Ovary (tissue), 9 donors: Measurements from ENCODE around the gene KCNJ18. TPM values are rescaled to one million over a fixed set of nuclear protein-coding genes. Genes with fewer than 3 reads are reported as not detected.
"Not testable (repeated sequence)": the region's sequence is repeated elsewhere in the genome, so short reads cannot be mapped to it uniquely, and the experiment has no call there.

Experiments used
- DNase-seq, 5 donors: peaks; one replicate each; pipeline ENCODE4 v3.0.0-alpha.2; 2019 to 2020
- H3K27ac ChIP-seq, 2 donors: fragments of 200-600 bp; one replicate each; pipeline versions ENCODE4 v1.5.1 to v1.8.0; 2019 to 2022
- H3K27me3 ChIP-seq: fragments of 200-600 bp; one replicate; pipeline ENCODE4 v1.8.0; 2022
- H3K36me3 ChIP-seq: fragments of 200-600 bp; sonication (generic); one replicate; pipeline ENCODE4 v1.5.1; 2019
- H3K4me1 ChIP-seq: one replicate; pipeline ENCODE4 v1.8.1; 2013; ENCODE audit warnings: mild to moderate bottlenecking, moderate library complexity; ENCODE audit not compliant: insufficient read depth
- H3K4me3 ChIP-seq: fragments of 200-600 bp; sonication (generic); one replicate; pipeline ENCODE4 v1.5.1; 2017
- H3K9me3 ChIP-seq, 2 donors: fragments of 200-600 bp in 1 of 2; sonication (generic) in 1 of 2; one replicate each; pipeline versions ENCODE4 v1.5.1 to v1.8.1; 2013 to 2019; ENCODE audit warnings: mild to moderate bottlenecking in 1 of 2, moderate library complexity in 1 of 2
- WGBS, 3 donors: extraction: QIAGEN DNeasy Blood & Tissue Kit in 1 of 3; methylation state at CpG; one replicate each; pipeline versions ENCODE4 v1.1.5 to v1.1.7; 2013 to 2017; 5-methylcytosine and 5-hydroxymethylcytosine counted together
- intact Hi-C, 4 donors: fragments of 100-400 bp; cut with DNase I; formaldehyde crosslinking; loops; one replicate each; pipeline versions ENCODE4 v1.11.0 to v1.15.1; 2022 to 2023
- polyA plus RNA-seq, 2 donors: library from polyadenylated mRNA; stranded (reverse); fragments of 200-250 nt in 1 of 2; fragments of 350-450 nt in 1 of 2; fragmentation: Illumina TruSeq in 1 of 2; extraction: RNeasy Lipid Tissue Mini Kit (QIAGEN cat#74804) in 1 of 2; gene quantifications; one replicate each; pipeline ENCODE4 v1.2.3, GENCODE V29; 2013 to 2014
- total RNA-seq, 7 donors: library from RNA; depleted of rRNA in 2 of 7; stranded (reverse); fragments of >200 nt in 2 of 7; fragmentation: NEBNext Ultra II Directional in 3 of 7; extraction: Animal tissue kit (Norgen Biotek cat#: 25700) in 3 of 7; gene quantifications; one replicate each; pipeline versions ENCODE4 v1.1.0 to v1.2.4, GENCODE V29; 2016 to 2023
- donor health status: DM: no; HTN: no; CAD: no; lungs with moderate emphysema.
- donor health status: DM: no; HTN: no; CAD: no.
- donor health status: Bipolar disorder and iron deficiency.
- donor health status: DM: yes; HTN: yes; CAD: no.
- donor health status: DM: no; HTN: no; CAD: no.
- donor health status: DM: yes; HTN: yes; CAD: no.

KCNJ18 gene
- total and polyA plus RNA-seq, 9 donors, result not detected

GRCh38 chr17:21665935-21666493, 26.3 kb upstream of the KCNJ18 start:
- H3K27ac ChIP-seq, intact Hi-C loops, H3K27me3 ChIP-seq, H3K4me1 ChIP-seq, H3K4me3 ChIP-seq, H3K36me3 ChIP-seq, DNase-seq, H3K9me3 ChIP-seq: not testable (repeated sequence)
- WGBS, 3 donors, result 35 to 41% (median 36%) methylated on average over 2 of the region's 2 CpGs

- WGBS, 3 donors, result 49 to 55% (median 50%) methylated on average over 3 of the region's 3 CpGs
- H3K36me3 ChIP-seq, H3K27me3 ChIP-seq, H3K9me3 ChIP-seq, H3K4me3 ChIP-seq, H3K4me1 ChIP-seq, H3K27ac ChIP-seq, DNase-seq, intact Hi-C loops: not testable (repeated sequence)
Measured at GRCh38 chr17:21666711-21667412, 25.5 kb upstream of the KCNJ18 start.

- H3K9me3 ChIP-seq, DNase-seq, H3K27me3 ChIP-seq, H3K4me3 ChIP-seq, H3K27ac ChIP-seq, H3K4me1 ChIP-seq, intact Hi-C loops, H3K36me3 ChIP-seq: not testable (repeated sequence)
- 37 to 49% (median 46%) methylated on average over 7 of the region's 7 CpGs for WGBS, 3 donors
Measured at GRCh38 chr17:21667413-21668117, 24.8 kb upstream of the KCNJ18 start.

GRCh38 chr17:21668118-21668488, 24.2 kb upstream of the KCNJ18 start:
- H3K36me3 ChIP-seq, H3K27me3 ChIP-seq, H3K4me3 ChIP-seq, H3K27ac ChIP-seq, H3K9me3 ChIP-seq, H3K4me1 ChIP-seq, intact Hi-C loops, DNase-seq: not testable (repeated sequence)
- 48 to 72% (median 66%) methylated on average over 3 of the region's 3 CpGs for WGBS, 3 donors

GRCh38 chr17:21668746-21669508, 23.4 kb upstream of the KCNJ18 start:
- H3K4me3 ChIP-seq, H3K4me1 ChIP-seq, H3K9me3 ChIP-seq, H3K36me3 ChIP-seq, H3K27me3 ChIP-seq, DNase-seq, H3K27ac ChIP-seq, intact Hi-C loops: not testable (repeated sequence)
- WGBS, 3 donors, result 74 to 82% (median 76%) methylated on average over 13 of the region's 13 CpGs

GRCh38 chr17:21669616-21670360, 22.5 kb upstream of the KCNJ18 start:
- intact Hi-C loops, H3K4me3 ChIP-seq, H3K9me3 ChIP-seq, H3K36me3 ChIP-seq, H3K4me1 ChIP-seq, DNase-seq, H3K27ac ChIP-seq, H3K27me3 ChIP-seq: not testable (repeated sequence)
- 69 to 78% (median 73%) methylated on average over 10 of the region's 10 CpGs for WGBS, 3 donors

GRCh38 chr17:21670361-21671155, 21.8 kb upstream of the KCNJ18 start:
- intact Hi-C loops, H3K4me1 ChIP-seq: not testable (repeated sequence)
- WGBS, 3 donors, result 35 to 57% (median 51%) methylated on average over 8 of the region's 8 CpGs

GRCh38 chr17:21671437-21671836, 20.9 kb upstream of the KCNJ18 start:
- H3K36me3 ChIP-seq, H3K27ac ChIP-seq, DNase-seq, H3K9me3 ChIP-seq, H3K4me3 ChIP-seq, H3K4me1 ChIP-seq, intact Hi-C loops, H3K27me3 ChIP-seq: not testable (repeated sequence)
- WGBS, 3 donors, result 59 to 63% (median 60%) methylated on average over 2 of the region's 2 CpGs

More at GRCh38 chr17:21670361-21671155, 21.8 kb upstream of the KCNJ18 start:
- not testable (repeated sequence) for H3K27me3 ChIP-seq, H3K36me3 ChIP-seq, H3K9me3 ChIP-seq, H3K4me3 ChIP-seq, H3K27ac ChIP-seq, DNase-seq

- H3K4me1 ChIP-seq, DNase-seq, H3K27me3 ChIP-seq: not testable (repeated sequence)
Measured at GRCh38 chr17:21671871-21672270, 20.5 kb upstream of the KCNJ18 start.

GRCh38 chr17:21673451-21674241, 18.7 kb upstream of the KCNJ18 start:
- H3K4me1 ChIP-seq, H3K36me3 ChIP-seq, H3K9me3 ChIP-seq, H3K4me3 ChIP-seq, H3K27ac ChIP-seq, H3K27me3 ChIP-seq, DNase-seq, intact Hi-C loops: not testable (repeated sequence)
- WGBS, 3 donors, result 82 to 87% (median 86%) methylated on average over 31 of the region's 31 CpGs

More at GRCh38 chr17:21671871-21672270, 20.5 kb upstream of the KCNJ18 start:
- H3K9me3 ChIP-seq, intact Hi-C loops, H3K36me3 ChIP-seq, H3K27ac ChIP-seq, H3K4me3 ChIP-seq: not testable (repeated sequence)
- 72 to 77% (median 74%) methylated on average over 4 of the region's 4 CpGs for WGBS, 3 donors
